Stomach (tissue), 4 donors: Measurements from ENCODE around the gene SNRPD2.

Experiments used
- EP300 ChIP-seq: sonication (generic); formaldehyde crosslinking; IDR thresholded peaks from one replicate; pipeline ENCODE4 v1.6.1; 2017; ENCODE audit warnings: antibody characterized with exemption
- POLR2A ChIP-seq, 4 donors: fragments of 450-650 bp; IDR thresholded peaks; one replicate each; pipeline ENCODE4 v1.6.1; 2016; ENCODE audit warnings: antibody characterized with exemption in 4 of 4, control low read depth in 2 of 4, mild to moderate bottlenecking in 1 of 4, moderate library complexity in 1 of 4
- POLR2AphosphoS5 ChIP-seq, 3 donors: sonication (generic); formaldehyde crosslinking; IDR thresholded peaks; one replicate each; pipeline ENCODE4 v1.6.1; 2016; ENCODE audit warnings: antibody characterized with exemption in 3 of 3
- TF ChIP-seq, protein P1 (sequence below), 7 experiments: fragments of 450-650 bp in 4 of 7; fragments of 200-600 bp in 3 of 7; sonication (generic) in 3 of 7; IDR thresholded peaks; one replicate each; pipeline ENCODE4 v1.5.1; 2016 to 2019; ENCODE audit warnings: antibody characterized with exemption in 7 of 7, control low read depth in 2 of 7, mild to moderate bottlenecking in 1 of 7

DNA sequence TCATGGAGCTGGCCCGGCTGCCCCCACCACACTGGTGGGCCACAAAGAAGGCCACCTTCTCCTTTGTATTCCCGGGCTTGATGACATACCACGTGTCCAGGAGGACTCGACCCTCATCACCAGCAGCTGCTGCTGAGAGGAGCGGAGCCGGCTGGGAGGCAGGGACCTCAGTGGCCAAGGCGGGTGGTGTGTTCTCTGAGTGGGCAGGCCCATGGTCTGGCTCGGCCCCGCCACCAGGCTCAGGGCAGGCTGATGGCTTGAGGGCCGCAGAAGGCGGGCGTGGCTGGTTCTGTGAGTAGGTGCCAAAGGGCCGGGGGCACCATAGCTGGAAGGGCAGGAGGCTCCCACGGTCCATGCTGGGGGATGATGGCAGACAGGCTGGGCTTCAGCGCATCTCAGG is 21.4 kb upstream of the SNRPD2 start:
- TF ChIP-seq POLR2A (IDR thresholded peaks at IDR 0.05) (no peak), EP300 (no peak), POLR2AphosphoS5 (IDR thresholded peaks at IDR 0.05) (no peak)
- TF ChIP-seq, protein P1, sequence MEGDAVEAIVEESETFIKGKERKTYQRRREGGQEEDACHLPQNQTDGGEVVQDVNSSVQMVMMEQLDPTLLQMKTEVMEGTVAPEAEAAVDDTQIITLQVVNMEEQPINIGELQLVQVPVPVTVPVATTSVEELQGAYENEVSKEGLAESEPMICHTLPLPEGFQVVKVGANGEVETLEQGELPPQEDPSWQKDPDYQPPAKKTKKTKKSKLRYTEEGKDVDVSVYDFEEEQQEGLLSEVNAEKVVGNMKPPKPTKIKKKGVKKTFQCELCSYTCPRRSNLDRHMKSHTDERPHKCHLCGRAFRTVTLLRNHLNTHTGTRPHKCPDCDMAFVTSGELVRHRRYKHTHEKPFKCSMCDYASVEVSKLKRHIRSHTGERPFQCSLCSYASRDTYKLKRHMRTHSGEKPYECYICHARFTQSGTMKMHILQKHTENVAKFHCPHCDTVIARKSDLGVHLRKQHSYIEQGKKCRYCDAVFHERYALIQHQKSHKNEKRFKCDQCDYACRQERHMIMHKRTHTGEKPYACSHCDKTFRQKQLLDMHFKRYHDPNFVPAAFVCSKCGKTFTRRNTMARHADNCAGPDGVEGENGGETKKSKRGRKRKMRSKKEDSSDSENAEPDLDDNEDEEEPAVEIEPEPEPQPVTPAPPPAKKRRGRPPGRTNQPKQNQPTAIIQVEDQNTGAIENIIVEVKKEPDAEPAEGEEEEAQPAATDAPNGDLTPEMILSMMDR (IDR thresholded peaks at IDR 0.05) = no peak
